HG02943 (cell line): ENCODE results near the gene MARCHF3.

Experiments used
- ATAC-seq: cut with Tn5 transposase; IDR thresholded peaks from one replicate; pipeline ENCODE4 v1.9.1; 2021; ENCODE audit warnings: mild to moderate bottlenecking, low read depth, moderate library complexity; ENCODE audit not compliant: unreplicated experiment

The MARCHF3 gene

DNA sequence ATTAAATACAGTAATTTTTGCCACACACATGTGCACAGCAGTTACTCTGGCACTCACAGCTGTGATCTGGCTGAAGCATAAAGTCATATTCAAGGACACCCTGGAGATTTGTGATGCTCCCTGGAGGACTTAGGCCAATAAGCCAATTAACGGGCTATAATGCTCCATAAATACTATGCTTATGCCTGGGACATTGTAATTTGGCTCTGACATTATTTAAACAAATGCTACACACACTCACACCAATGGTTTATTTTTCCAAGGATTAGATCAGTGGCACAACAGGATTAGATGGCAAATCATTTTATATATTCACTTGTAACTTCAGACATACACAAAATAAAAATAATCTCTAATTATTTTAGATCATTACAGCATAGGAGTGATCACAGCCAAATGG is 142.2 kb downstream of the MARCHF3 start:
- ATAC-seq = no peak

DNA sequence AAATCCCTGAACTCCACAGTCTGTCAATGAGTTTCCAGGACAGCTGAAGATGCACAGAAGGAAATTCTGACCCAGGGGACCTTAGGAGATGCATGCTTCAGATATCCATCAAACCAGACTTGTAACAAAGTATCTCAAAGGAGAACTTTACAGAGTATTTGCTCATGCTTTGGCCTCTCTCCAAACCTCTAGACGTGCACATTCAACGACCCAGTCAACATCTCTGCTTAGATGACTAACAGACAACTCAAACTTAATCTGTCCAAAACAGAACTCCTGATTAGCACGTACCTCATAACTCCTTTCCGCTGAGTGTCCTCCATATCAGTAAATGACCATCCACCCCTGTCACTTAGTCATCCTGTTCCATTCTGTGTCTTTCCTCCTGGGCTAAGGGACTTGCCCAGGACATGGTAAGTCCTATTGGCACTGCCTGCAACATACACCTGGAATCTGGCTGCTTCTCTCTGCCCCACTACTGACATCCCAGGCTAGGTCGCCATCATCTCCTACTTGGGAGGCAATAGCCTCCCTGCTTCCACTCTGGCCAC is 146.0 kb downstream of the MARCHF3 start:
- ATAC-seq = no peak

- no peak for ATAC-seq
These were observed 146.7 kb downstream of the MARCHF3 start for GRCh38 chr5:126883564-126884245.

DNA sequence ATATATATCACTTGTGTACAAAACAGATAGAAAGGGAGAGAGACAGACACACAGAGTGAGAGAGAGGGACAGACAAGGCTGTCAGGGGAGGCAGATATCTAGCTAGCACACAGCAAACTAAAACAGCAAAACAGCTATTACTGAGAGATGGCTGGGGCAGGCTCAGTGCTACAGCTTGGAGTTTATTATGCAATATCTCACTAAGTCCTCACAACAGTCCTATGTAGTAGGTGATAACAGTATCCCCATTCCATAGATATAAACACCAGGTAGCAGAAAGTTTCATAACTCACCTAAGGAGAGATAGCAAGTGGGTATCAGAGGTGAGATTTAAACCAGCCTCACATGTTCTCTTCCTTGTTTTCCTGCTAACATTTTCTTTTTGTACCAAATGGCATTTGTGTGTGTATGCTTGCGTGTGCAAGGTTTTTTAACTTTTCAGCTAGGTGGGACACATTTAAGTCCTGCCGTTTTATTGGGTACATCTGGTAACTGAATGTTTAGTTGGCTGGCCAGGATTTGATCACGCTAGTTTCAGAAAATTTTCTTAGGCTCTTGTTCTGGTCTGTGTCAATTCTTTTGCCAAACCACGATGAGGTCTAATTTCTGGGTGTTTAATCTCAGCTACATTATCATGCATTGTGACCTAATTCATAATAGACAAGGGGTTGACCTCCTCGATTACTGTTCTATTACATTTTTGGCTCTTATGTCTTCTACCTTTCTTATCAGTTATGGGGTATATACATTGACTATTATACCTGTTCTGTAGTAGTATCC is 148.3 kb downstream of the MARCHF3 start:
- no peak for ATAC-seq

DNA sequence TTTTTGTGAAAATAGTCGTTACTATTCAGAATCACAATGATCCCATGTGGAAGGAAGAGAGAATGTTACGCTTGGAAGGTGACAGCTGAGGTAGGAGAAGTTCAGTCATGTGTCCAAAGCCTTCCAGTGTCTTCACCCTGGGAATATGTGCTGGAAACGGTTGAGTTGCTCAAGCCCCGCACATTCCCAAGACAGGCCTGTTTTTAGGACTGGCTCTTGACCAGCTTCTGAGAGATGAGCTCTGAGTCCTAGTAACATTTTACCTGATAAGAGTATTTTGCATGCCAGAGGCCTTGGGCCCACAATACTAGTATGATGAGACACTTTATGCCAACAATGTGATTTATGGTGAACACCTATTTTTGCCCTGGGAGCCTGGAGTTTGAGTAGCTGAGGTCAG is 151.7 kb downstream of the MARCHF3 start:
- no peak for ATAC-seq

DNA sequence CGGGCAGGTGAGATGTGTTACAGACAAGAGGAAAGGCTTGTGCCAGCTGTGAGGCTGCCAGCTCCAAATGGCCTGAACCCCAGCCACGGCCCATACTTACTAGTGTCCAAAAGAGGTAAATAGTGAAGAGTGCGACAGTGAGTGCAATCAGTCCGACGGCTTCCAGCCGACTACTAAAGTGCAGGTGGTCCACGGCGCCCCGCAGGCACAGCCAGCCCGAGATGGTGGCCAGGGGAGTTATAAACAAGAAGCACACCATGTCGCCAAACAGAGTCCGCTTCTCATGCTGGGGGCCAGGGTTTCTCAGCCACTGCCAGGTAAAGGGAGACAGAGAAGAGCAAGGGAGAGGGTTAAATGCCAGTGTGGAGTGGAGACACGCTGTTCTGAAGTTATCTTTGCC is 152.3 kb downstream of the MARCHF3 start:
- no peak for ATAC-seq

- no peak for ATAC-seq
These were observed 152.8 kb downstream of the MARCHF3 start for GRCh38 chr5:126877602-126878001.

DNA sequence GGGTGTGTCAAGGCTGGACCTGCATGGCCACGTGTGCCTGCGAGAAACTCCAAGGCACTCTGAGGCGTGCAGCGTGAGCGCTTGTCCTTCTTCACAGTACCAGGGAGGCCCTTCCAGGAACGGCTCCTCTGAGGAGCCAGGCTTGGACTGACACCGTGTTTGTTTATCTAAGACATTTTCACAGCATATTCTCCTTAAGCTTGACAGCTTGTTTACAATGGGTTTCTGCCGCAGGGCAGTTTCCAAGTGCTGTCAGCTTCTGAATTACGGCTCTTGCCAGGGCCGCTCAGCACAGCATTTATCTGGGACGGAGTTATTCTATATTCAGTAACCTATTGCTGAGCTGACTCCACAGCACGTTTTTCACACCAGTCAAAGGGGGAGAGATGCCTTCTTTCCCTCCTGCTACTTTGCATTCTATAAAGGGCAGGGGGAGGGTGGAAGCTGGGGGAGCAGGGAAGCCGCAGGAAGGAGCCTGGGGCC is 155.0 kb downstream of the MARCHF3 start:
- ATAC-seq = no peak

- no peak for ATAC-seq
These were observed 157.6 kb downstream of the MARCHF3 start for GRCh38 chr5:126872561-126873354.

- no peak for ATAC-seq
These were observed 158.9 kb downstream of the MARCHF3 start for GRCh38 chr5:126871441-126871840.

DNA sequence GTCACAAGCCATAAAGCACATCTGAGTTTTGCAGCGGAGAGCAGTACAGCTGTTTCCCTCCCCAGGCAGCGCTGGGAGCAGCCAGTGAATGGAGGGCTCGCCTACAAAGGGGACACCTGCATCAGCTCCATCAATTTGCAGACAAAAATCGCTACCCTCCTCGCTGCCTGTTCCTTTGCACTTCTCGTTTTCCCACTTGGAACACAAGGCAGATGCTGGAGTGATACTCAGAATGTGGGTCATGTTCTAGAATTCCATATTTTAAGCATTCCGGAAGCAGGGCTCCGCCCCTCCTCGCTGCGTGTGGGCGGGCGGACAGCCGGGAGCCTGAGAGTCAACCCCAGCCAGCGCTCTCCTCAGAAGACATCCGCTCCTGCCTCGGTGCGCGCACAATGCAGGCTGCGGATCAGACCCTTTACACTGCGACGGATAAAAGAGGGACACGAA is 161.3 kb downstream of the MARCHF3 start:
- ATAC-seq = peak; percentile 53

DNA sequence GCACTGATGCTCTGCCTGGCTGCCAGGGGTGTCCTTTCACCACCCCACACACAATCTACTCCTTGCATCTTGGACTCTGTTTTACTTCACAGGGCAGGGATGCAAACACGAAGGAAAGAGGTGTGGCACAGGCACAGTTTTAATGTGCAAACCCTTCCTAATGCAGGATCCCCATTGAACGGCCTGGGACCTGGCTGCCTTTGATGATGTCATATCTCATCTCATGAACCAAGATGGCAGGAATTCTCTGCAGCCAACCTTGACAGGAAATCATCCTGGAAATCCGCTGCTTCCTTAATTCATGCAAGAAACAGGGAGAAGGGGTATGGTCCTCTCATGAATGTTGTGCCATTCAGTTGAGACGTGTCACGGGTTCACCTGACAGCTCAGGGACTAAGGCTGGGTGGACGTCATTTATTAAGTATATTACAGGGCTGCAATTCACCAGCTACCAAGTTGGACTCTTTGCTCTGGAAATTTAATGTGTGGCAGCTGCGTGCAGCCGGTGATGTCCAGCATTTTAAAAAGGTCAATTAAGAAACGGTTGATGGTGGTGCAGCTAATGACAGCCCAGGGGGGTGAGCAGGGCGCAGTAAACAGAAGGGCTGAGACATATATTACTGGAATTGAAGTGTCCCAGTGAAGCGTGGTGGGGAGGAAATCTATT is 161.9 kb downstream of the MARCHF3 start:
- no peak for ATAC-seq

GRCh38 chr5:126866851-126867636 is 163.3 kb downstream of the MARCHF3 start:
- ATAC-seq = no peak

DNA sequence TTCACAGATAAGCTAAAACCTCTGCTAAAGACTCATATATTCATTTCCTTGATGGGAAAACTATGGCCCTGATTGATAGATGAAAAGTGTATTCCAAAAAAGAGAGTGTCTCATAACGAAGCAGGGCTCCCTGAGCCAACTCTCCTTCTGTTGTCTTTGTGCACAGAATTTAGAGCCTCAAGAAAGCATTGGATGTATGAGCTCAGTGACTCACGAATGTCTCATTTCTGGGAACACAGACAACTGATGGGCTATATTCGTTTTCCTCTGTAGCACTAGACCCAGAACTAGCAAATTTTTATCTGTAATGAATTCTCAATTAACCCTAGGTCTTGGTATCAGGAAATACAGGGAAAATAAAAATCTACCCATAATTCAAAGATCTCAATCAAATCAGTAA is 165.1 kb downstream of the MARCHF3 start:
- ATAC-seq = no peak

- ATAC-seq = no peak
These were observed 166.2 kb downstream of the MARCHF3 start for GRCh38 chr5:126864042-126864688.

DNA sequence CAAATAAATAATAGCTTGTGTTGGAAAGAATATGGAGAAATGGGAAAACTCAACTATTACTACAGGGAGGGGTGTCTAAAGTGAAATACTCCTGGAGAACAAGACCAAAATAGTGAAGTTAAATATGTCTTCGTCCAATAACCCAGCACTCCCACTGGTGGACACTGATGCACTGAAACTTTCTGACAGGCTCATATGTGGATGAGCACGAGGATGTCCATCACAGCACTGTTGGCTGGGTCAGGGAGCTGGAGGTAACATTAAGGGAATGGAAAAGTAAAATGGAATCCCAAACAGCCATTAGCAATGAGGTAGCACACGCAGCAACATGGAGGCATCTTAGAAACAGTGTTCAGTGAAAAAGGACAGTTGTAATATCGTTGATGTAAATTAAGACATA is 167.0 kb downstream of the MARCHF3 start:
- no peak for ATAC-seq

DNA sequence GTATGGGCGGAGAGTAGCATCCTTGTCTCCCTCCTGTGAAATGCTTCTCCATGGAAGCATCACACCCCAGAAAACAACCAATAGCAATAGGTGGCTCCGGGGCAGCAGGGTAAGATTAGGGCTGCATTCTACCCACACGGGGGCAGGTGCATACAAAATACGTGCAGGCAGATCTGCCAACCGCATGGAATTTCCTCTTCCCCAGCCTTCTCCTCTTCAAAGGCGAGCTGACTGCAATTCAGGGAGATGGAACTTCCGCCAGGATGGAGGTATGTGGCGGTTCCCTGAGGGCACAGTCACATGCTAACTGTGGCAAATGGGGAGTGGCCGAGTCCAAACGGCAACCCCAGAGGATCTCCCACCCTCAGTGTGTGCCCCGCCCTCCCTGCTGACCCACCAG is 171.9 kb downstream of the MARCHF3 start:
- ATAC-seq = no peak

- no peak for ATAC-seq
These were observed 172.6 kb downstream of the MARCHF3 start for GRCh38 chr5:126857472-126858410.
